WTC11 (cell line): ENCODE data around the gene UNC5A. TPM values are rescaled to one million over a fixed set of nuclear protein-coding genes. Genes with fewer than 3 reads are reported as not detected.
A peak's percentile ranks its signal among the peaks of the same experiment; 100 is the strongest.

Experiments used
- ATAC-seq: fragments of 200-7000 bp; cut with Tn5 transposase; 2 replicates; pipeline ENCODE4 v1.10.0; 2021; ENCODE audit warnings: mild to moderate bottlenecking, moderate library complexity
- CTCF ChIA-PET: fragments of 300-600 bp; sonication (Branson Sonifier 250); formaldehyde crosslinking; loops from one replicate; lab custom pipeline; 2021; ENCODE audit warnings: antibody characterized with exemption; lab: Charles Lee
- POLR2A ChIA-PET: fragments of 350-600 bp; sonication (Branson Sonifier 250); formaldehyde crosslinking; loops from one replicate; lab custom pipeline; 2021; ENCODE audit warnings: antibody characterized with exemption; lab: Charles Lee
- DNase-seq: peaks from one replicate; pipeline ENCODE4 v3.0.0; 2021; ENCODE audit warnings: low spot score
- H3K27ac Mint-ChIP-seq: 2 replicates; pipeline ENCODE4 v1.8.0; 2021; ENCODE audit warnings: mixed read lengths
- H3K27me3 Mint-ChIP-seq: 2 replicates; pipeline ENCODE4 v1.8.0; 2021; ENCODE audit warnings: low read depth, mild to moderate bottlenecking, moderate library complexity, mixed read lengths
- H3K36me3 Mint-ChIP-seq: 2 replicates; pipeline ENCODE4 v1.8.0; 2021; ENCODE audit warnings: mixed read lengths
- H3K4me1 Mint-ChIP-seq: 2 replicates; pipeline ENCODE4 v1.8.0; 2022; ENCODE audit warnings: mixed read lengths
- H3K4me3 Mint-ChIP-seq: 2 replicates; pipeline ENCODE4 v1.8.0; 2021; ENCODE audit warnings: mild to moderate bottlenecking, moderate library complexity, mixed read lengths
- H3K9me3 Mint-ChIP-seq: 2 replicates; pipeline ENCODE4 v1.8.0; 2021; ENCODE audit warnings: mixed read lengths
- CREB1 ChIP-seq: sonication (generic); formaldehyde crosslinking; IDR thresholded peaks from 2 replicates; pipeline ENCODE4 v1.8.0; 2023; ENCODE audit warnings: mild to moderate bottlenecking, missing genetic modification reagents
- ERG ChIP-seq: fragments of 250-450 bp; sonication (Bioruptor Pico); IDR thresholded peaks from 2 replicates; pipeline ENCODE4 v1.8.0; 2021; ENCODE audit warnings: mild to moderate bottlenecking
- GABPB1 ChIP-seq: sonication (generic); formaldehyde crosslinking; IDR thresholded peaks from 2 replicates; pipeline ENCODE4 v1.8.1; 2023; ENCODE audit warnings: mild to moderate bottlenecking, missing genetic modification reagents
- HMGXB4 ChIP-seq: sonication (generic); formaldehyde crosslinking; IDR thresholded peaks from 2 replicates; pipeline ENCODE4 v1.8.1; 2023; ENCODE audit warnings: mild to moderate bottlenecking, moderate library complexity, missing genetic modification reagents
- MLX ChIP-seq: sonication (generic); formaldehyde crosslinking; IDR thresholded peaks from 2 replicates; pipeline ENCODE4 v1.8.1; 2023; ENCODE audit warnings: mild to moderate bottlenecking, missing genetic modification reagents, moderate library complexity
- RORB ChIP-seq: fragments of 250-450 bp; sonication (Bioruptor Pico); IDR thresholded peaks from 2 replicates; pipeline ENCODE4 v1.9.0; 2021; ENCODE audit warnings: mild to moderate bottlenecking
- SOX15 ChIP-seq: fragments of 250-450 bp; sonication (Bioruptor Pico); IDR thresholded peaks from 2 replicates; pipeline ENCODE4 v1.9.0; 2021; ENCODE audit warnings: mild to moderate bottlenecking
- TEAD4 ChIP-seq: sonication (generic); formaldehyde crosslinking; IDR thresholded peaks from 2 replicates; pipeline ENCODE4 v1.8.0; 2022; ENCODE audit warnings: mild to moderate bottlenecking, missing genetic modification reagents
- USF1 ChIP-seq: sonication (generic); formaldehyde crosslinking; IDR thresholded peaks from 2 replicates; pipeline ENCODE4 v1.8.0; 2022; ENCODE audit warnings: mild to moderate bottlenecking, missing genetic modification reagents
- ZNF281 ChIP-seq: sonication (generic); formaldehyde crosslinking; IDR thresholded peaks from 2 replicates; pipeline ENCODE4 v1.8.0; 2023; ENCODE audit warnings: mild to moderate bottlenecking, missing genetic modification reagents
- ZNF317 ChIP-seq: sonication (generic); formaldehyde crosslinking; IDR thresholded peaks from 2 replicates; pipeline ENCODE4 v1.8.1; 2023; ENCODE audit warnings: low read depth, mild to moderate bottlenecking, moderate library complexity, missing genetic modification reagents, borderline replicate concordance
- ZNF396 ChIP-seq: fragments of 250-450 bp; sonication (Bioruptor Pico); IDR thresholded peaks from 2 replicates; pipeline ENCODE4 v1.8.0; 2021; ENCODE audit warnings: mild to moderate bottlenecking, moderate library complexity, borderline replicate concordance
- ZNF416 ChIP-seq: fragments of 250-450 bp; sonication (Bioruptor Pico); IDR thresholded peaks from 2 replicates; pipeline ENCODE4 v1.9.0; 2021; ENCODE audit warnings: mild to moderate bottlenecking, inconsistent platforms
- total RNA-seq: library from RNA; stranded (reverse); gene quantifications from 3 replicates; pipeline ENCODE4 v1.2.3, GENCODE V29; 2021
- TF ChIP-seq, protein P1 (sequence below): fragments of 250-450 bp; sonication (Bioruptor Pico); conservative IDR thresholded peaks from 2 replicates; pipeline ENCODE4 v1.9.0; 2021; ENCODE audit warnings: mild to moderate bottlenecking

Gene UNC5A
- total RNA-seq, 1 experiment from 2014 or later = 10.2 TPM

DNA sequence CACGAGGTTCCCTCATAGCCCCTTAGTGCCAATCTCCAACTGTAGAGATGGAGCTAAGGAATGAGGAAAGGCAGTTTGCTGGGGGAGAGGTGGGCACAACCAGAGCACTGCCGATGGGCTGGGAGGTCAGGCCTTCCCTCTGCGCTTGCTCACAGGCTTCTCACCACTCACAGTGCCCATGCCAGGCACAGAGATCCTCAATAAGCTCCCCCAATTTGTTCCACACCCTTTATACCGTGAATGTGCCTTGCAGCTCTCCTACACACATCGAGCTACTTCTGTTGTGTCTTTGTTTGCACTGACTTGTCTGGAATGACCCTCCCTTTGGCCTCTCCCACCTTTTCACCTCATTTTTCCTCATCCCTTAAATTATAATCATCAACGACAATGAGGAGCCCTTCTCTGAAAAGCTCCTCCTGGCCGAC is 90.4 kb downstream of the UNC5A start:
- no peak for ATAC-seq

More for the DNA sequence above, 90.4 kb downstream of the UNC5A start:
- Mint-ChIP-seq H3K9me3 (no peaks in the 10 kb centered on the region), H3K4me3 (no peak overlapping the region), H3K27ac (peak overlapping the region; percentile 75), H3K27me3 (no peaks in the 10 kb centered on the region), H3K36me3 (peaks cover 19% of the 10 kb centered on the region), H3K4me1 (peaks cover 11% of the 10 kb centered on the region)
- DNase-seq = no peak
- ChIA-PET POLR2A (no interaction called here), CTCF (interaction anchor here (1.3 to 6.3 kb wide), 5 partner anchors 9 to 240 kb away, joined by 3 to 63 read pairs (median 5); no protein-coding TSS in a partner anchor)
- no peak for TF ChIP-seq ZNF281 (CRISPR knock-in tag)
- no peak for TF ChIP-seq MLX (CRISPR knock-in tag)
- no peak for TF ChIP-seq ZNF416 (CRISPR knock-in tag)
- no peak for TF ChIP-seq TEAD4 (CRISPR knock-in tag)
- TF ChIP-seq, protein P1, sequence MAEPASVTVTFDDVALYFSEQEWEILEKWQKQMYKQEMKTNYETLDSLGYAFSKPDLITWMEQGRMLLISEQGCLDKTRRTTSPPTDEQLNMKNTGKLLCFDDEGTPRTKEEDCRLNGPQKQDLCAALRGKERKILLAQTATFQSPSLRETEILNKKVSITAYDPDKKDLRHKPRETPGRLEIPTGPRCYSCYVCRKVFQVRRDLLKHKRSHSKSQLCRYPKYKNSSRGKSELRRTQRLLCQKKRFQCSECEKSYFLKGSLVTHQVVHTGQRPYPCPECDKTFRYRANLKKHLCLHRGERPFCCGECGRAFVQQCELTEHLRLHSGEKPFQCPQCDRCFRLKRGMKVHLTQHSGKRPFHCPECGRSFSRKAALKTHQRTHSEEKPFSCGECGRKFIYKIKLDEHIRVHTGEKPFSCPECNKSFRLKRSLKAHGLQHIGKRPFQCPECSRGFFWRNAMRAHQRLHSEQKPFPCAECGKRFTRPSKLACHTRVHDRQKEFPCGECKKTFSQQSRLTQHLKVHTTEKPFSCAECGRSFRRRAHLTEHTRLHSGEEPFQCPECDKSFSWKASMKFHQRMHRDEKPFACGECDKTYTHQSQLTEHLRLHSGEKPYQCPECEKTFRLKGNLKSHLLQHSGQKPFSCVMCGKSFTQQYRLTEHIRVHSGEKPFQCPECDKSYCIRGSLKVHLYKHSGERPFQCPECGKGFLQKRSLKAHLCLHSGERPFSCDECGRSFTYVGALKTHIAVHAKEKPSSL (CRISPR knock-in tag) = no peak
- TF ChIP-seq GABPB1 = no peak
- no peak for TF ChIP-seq ERG
- no peak for TF ChIP-seq SOX15
- no peak for TF ChIP-seq RORB (CRISPR knock-in tag)
- TF ChIP-seq CREB1 = no peak
- TF ChIP-seq HMGXB4 (CRISPR knock-in tag) = no peak
- TF ChIP-seq USF1 (CRISPR knock-in tag) = no peak
- no peak for TF ChIP-seq ZNF317 (CRISPR knock-in tag)
- TF ChIP-seq ZNF396 (CRISPR knock-in tag) = no peak
